Common myeloid progenitor, CD34-positive (primary cell): Measurements from ENCODE around the gene ADAT3. TPM values are rescaled to one million over a fixed set of nuclear protein-coding genes. Genes with fewer than 3 reads are reported as not detected.

Experiments used
- CTCF ChIA-PET: fragments of 350-600 bp; sonication (Branson Sonifier 250); formaldehyde crosslinking; loops from one replicate; lab custom pipeline; 2021; ENCODE audit warnings: antibody characterized with exemption; lab: Charles Lee
- POLR2A ChIA-PET: fragments of 350-600 bp; sonication (Branson Sonifier 250); formaldehyde crosslinking; loops from one replicate; lab custom pipeline; 2021; ENCODE audit warnings: antibody characterized with exemption; lab: Charles Lee
- DNase-seq, 3 donors: peaks; one replicate each; pipeline versions ENCODE4 v3.0.0 to v3.0.0-alpha.2; 2013
- H3K27ac ChIP-seq, 2 experiments: 1 replicate in 1 of 2; 2 replicates in 1 of 2; pipeline ENCODE4 v1.7.0; 2013; ENCODE audit warnings: inconsistent platforms in 2 of 2, low read length in 2 of 2, mild to moderate bottlenecking in 2 of 2, low read depth in 1 of 2, moderate library complexity in 1 of 2; ENCODE audit not compliant: severe bottlenecking in 2 of 2, insufficient read depth in 1 of 2, poor library complexity in 1 of 2
- H3K27me3 ChIP-seq, 5 experiments: replicated peaks in 2 of 5; 1 replicate in 3 of 5; 2 replicates in 2 of 5; pipeline versions ENCODE4 v1.6.1 to v1.7.0; 2013; ENCODE audit warnings: low read length in 4 of 5, mild to moderate bottlenecking in 2 of 5, moderate library complexity in 2 of 5, inconsistent platforms in 1 of 5; ENCODE audit not compliant: insufficient read depth in 5 of 5, control insufficient read depth in 4 of 5
- H3K36me3 ChIP-seq, 4 experiments: 1 replicate in 2 of 4; 2 replicates in 2 of 4; pipeline versions ENCODE4 v1.6.1 to v1.7.0; 2013; ENCODE audit warnings: low read length in 3 of 4, control low read depth in 1 of 4, mild to moderate bottlenecking in 1 of 4; ENCODE audit not compliant: control insufficient read depth in 4 of 4, insufficient read depth in 4 of 4
- H3K4me1 ChIP-seq, 4 experiments: 1 replicate in 3 of 4; 2 replicates in 1 of 4; pipeline versions ENCODE4 v1.6.1 to v1.7.1; 2013; ENCODE audit warnings: low read length in 3 of 4, mild to moderate bottlenecking in 3 of 4, control low read depth in 1 of 4, inconsistent platforms in 1 of 4, moderate library complexity in 1 of 4; ENCODE audit not compliant: control insufficient read depth in 4 of 4, insufficient read depth in 4 of 4; ENCODE audit errors: control extremely low read depth in 1 of 4
- H3K4me3 ChIP-seq, 7 experiments: 1 replicate in 4 of 7; 2 replicates in 3 of 7; pipeline versions ENCODE4 v1.5.1 to v1.7.0; 2013; ENCODE audit warnings: mild to moderate bottlenecking in 7 of 7, low read length in 6 of 7, moderate library complexity in 6 of 7, inconsistent platforms in 2 of 7, low read depth in 2 of 7, control low read depth in 1 of 7; ENCODE audit not compliant: insufficient read depth in 4 of 7, control insufficient read depth in 1 of 7; ENCODE audit errors: extremely low read depth in 1 of 7
- H3K9me3 ChIP-seq, 5 experiments: 1 replicate in 4 of 5; 2 replicates in 1 of 5; pipeline versions ENCODE4 v1.6.1 to v1.7.1; 2013; ENCODE audit warnings: low read length in 4 of 5, mild to moderate bottlenecking in 2 of 5, inconsistent platforms in 1 of 5, low read depth in 1 of 5, moderate library complexity in 1 of 5; ENCODE audit not compliant: control insufficient read depth in 4 of 5, insufficient read depth in 2 of 5; ENCODE audit errors: control extremely low read depth in 1 of 5
- WGBS: methylation state at CpG from one replicate; pipeline ENCODE4 v1.1.5; 2013; ENCODE audit not compliant: insufficient coverage; 5-methylcytosine and 5-hydroxymethylcytosine counted together
- polyA plus RNA-seq: library from polyadenylated mRNA; unstranded; fragments of 120-200 nt; gene quantifications from one replicate; pipeline ENCODE4 v1.2.1, GENCODE V29; 2013

Gene ADAT3
- 1.9 TPM for polyA plus RNA-seq

GRCh38 chr19:1905110-1905862, at the start of gene ADAT3, which contains the start of gene SCAMP4:
TSS of gene ADAT3 (plus strand) at chr19:1905399. CDS start at chr19:1912048, 6,649 bp downstream.
TSS of gene SCAMP4 (plus strand) at chr19:1905399. CDS start at chr19:1915020, 9,621 bp downstream.
- Histone ChIP-seq H3K27me3 (no peaks in the 10 kb centered on the region), H3K36me3 (peaks cover 0 to 4% (median 1%) of the 10 kb centered on the region in 4 experiments), H3K4me3 (peak within 1 kb of the TSS; percentile 49 to 81 (median 74)), H3K27ac (peak within 1 kb of the TSS in 1 of 2 experiments; percentile 79), H3K9me3 (no peaks in the 10 kb centered on the region), H3K4me1 (peaks cover 2 to 59% (median 50%) of the 10 kb centered on the region in 4 experiments)
- 0% methylated on average over 81 of the region's 92 CpGs for WGBS
- peak; percentile 98 to 99 (median 99) for DNase-seq
- POLR2A ChIA-PET, result interaction anchor here (1.0 to 2.0 kb wide), 2 partner anchors 37 to 48 kb away, joined by 3 to 4 read pairs; no protein-coding TSS in a partner anchor
- CTCF ChIA-PET, result interaction anchor here (1.0 to 1.5 kb wide), 4 partner anchors 21 to 43 kb away, joined by 3 to 5 read pairs (median 3); no protein-coding TSS in a partner anchor

- POLR2A ChIA-PET, result interaction anchor here (1.2 kb wide), 1 partner anchor 20 kb away, joined by 6 read pairs; no protein-coding TSS in a partner anchor
- Histone ChIP-seq H3K27me3 (no peaks in the 10 kb centered on the region), H3K4me1 (peaks cover 0 to 97% (median 94%) of the 10 kb centered on the region in 4 experiments), H3K4me3 (peak overlapping the region; percentile 57 to 89 (median 81)), H3K36me3 (peaks cover 0 to 17% (median 0%) of the 10 kb centered on the region in 4 experiments), H3K27ac (peak overlapping the region; percentile 50 to 88), H3K9me3 (no peaks in the 10 kb centered on the region)
- DNase-seq, result no peak
- CTCF ChIA-PET, result interaction anchor here (1.0 to 1.5 kb wide), 3 partner anchors 9 to 19 kb away, joined by 3 read pairs; no protein-coding TSS in a partner anchor
- 7% methylated on average over 10 of the region's 13 CpGs for WGBS
Observed at GRCh38 chr19:1855828-1856255, 49.4 kb upstream of the ADAT3 start.

GRCh38 chr19:1856345-1856697, 48.9 kb upstream of the ADAT3 start:
- Histone ChIP-seq H3K27me3 (no peaks in the 10 kb centered on the region), H3K4me1 (peaks cover 0 to 97% (median 95%) of the 10 kb centered on the region in 4 experiments), H3K27ac (peak overlapping the region; percentile 50 to 88), H3K4me3 (peak overlapping the region; percentile 57 to 89 (median 81)), H3K36me3 (peaks cover 0 to 14% (median 0%) of the 10 kb centered on the region in 4 experiments), H3K9me3 (no peaks in the 10 kb centered on the region)
- ChIA-PET CTCF (no interaction called here), POLR2A (interaction anchor here (1.2 kb wide), 1 partner anchor 20 kb away, joined by 6 read pairs; no protein-coding TSS in a partner anchor)
- 0% methylated on average over 3 of the region's 6 CpGs for WGBS
- DNase-seq, result peak in 1 of 3 donors; percentile 57

GRCh38 chr19:1856698-1857603, 48.2 kb upstream of the ADAT3 start:
- CTCF ChIA-PET, result interaction anchor here (1.0 to 1.5 kb wide), 2 partner anchors 8 to 19 kb away, joined by 3 read pairs; no protein-coding TSS in a partner anchor
- peaks cover 0 to 97% (median 96%) of the 10 kb centered on the region in 4 experiments for H3K4me1 ChIP-seq
- WGBS, result under 1% methylated on average over 59 of the region's 73 CpGs

GRCh38 chr19:1857648-1858326, 47.4 kb upstream of the ADAT3 start:
- Histone ChIP-seq H3K4me1 (peaks cover 0 to 93% (median 89%) of the 10 kb centered on the region in 4 experiments), H3K36me3 (peaks cover 0 to 4% (median 0%) of the 10 kb centered on the region in 4 experiments)
- CTCF ChIA-PET, result interaction anchor here (1.0 to 1.5 kb wide), 2 partner anchors 9 to 20 kb away, joined by 3 read pairs; no protein-coding TSS in a partner anchor

More at GRCh38 chr19:1856698-1857603, 48.2 kb upstream of the ADAT3 start:
- Histone ChIP-seq H3K36me3 (peaks cover 0 to 9% (median 0%) of the 10 kb centered on the region in 4 experiments), H3K27ac (peak overlapping the region; percentile 50 to 88), H3K9me3 (no peaks in the 10 kb centered on the region), H3K4me3 (peak overlapping the region; percentile 57 to 89 (median 81)), H3K27me3 (no peaks in the 10 kb centered on the region)
- peak; percentile 68 to 91 (median 86) for DNase-seq
- POLR2A ChIA-PET, result interaction anchor here (1.2 to 1.3 kb wide), 2 partner anchors 19 to 49 kb away, joined by 3 to 6 read pairs; partner anchors contain the start of genes ADAT3 and SCAMP4

More at GRCh38 chr19:1857648-1858326, 47.4 kb upstream of the ADAT3 start:
- Histone ChIP-seq H3K4me3 (peak overlapping the region in 5 of 7 experiments; percentile 29 to 89 (median 88)), H3K27me3 (no peaks in the 10 kb centered on the region), H3K27ac (peak overlapping the region; percentile 2 to 86), H3K9me3 (no peaks in the 10 kb centered on the region)
- 19% methylated on average over 14 of the region's 16 CpGs for WGBS
- no peak for DNase-seq
- POLR2A ChIA-PET, result interaction anchor here (0.6 to 1.3 kb wide), 2 partner anchors 48 to 191 kb away, joined by 3 read pairs; partner anchors contain the start of genes ADAT3 and SCAMP4
